ENCODE data around the gene C1GALT1.
"Not testable (repeated sequence)": the region's sequence is repeated elsewhere in the genome, so short reads cannot be mapped to it uniquely, and the experiment has no call there.

The C1GALT1 gene

GRCh38 chr7:7239346-7239745 lies 57.0 kb downstream of the C1GALT1 start:
- no peak for DNase-seq

GRCh38 chr7:7242899-7243298 lies 60.6 kb downstream of the C1GALT1 start:
- no peak for DNase-seq

- DNase-seq = not testable (repeated sequence)
Measured at GRCh38 chr7:7245233-7245632, 62.9 kb downstream of the C1GALT1 start.

GRCh38 chr7:7246223-7246622 lies 63.9 kb downstream of the C1GALT1 start:
- no peak for DNase-seq

- DNase-seq = no peak
Measured at GRCh38 chr7:7247658-7248057, 65.3 kb downstream of the C1GALT1 start.

- DNase-seq = no peak
Measured at GRCh38 chr7:7249814-7250213, 67.5 kb downstream of the C1GALT1 start.

- DNase-seq = no peak
Measured at GRCh38 chr7:7251742-7252141, 69.4 kb downstream of the C1GALT1 start.

GRCh38 chr7:7254319-7254718 lies 72.0 kb downstream of the C1GALT1 start:
- DNase-seq = no peak

- DNase-seq = no peak
Measured at GRCh38 chr7:7254908-7255307, 72.6 kb downstream of the C1GALT1 start.

GRCh38 chr7:7256731-7257274 lies 74.5 kb downstream of the C1GALT1 start:
- no peak for DNase-seq

- DNase-seq = no peak
Measured at GRCh38 chr7:7257899-7258692, 75.8 kb downstream of the C1GALT1 start.

- no peak for DNase-seq
Measured at GRCh38 chr7:7261863-7262262, 79.5 kb downstream of the C1GALT1 start.

- DNase-seq = no peak
Measured at GRCh38 chr7:7263297-7264230, 81.2 kb downstream of the C1GALT1 start.

GRCh38 chr7:7264306-7265040 lies 82.1 kb downstream of the C1GALT1 start:
- DNase-seq = no peak

- no peak for DNase-seq
Measured at GRCh38 chr7:7265081-7266075, 83.0 kb downstream of the C1GALT1 start.

GRCh38 chr7:7266257-7266881 lies 84.0 kb downstream of the C1GALT1 start:
- DNase-seq = no peak

GRCh38 chr7:7271094-7271874 lies 88.9 kb downstream of the C1GALT1 start:
- DNase-seq = no peak

GRCh38 chr7:7272294-7272693 lies 90.0 kb downstream of the C1GALT1 start:
- no peak for DNase-seq

- DNase-seq = peak; percentile 24
Measured at GRCh38 chr7:7274782-7275181, 92.4 kb downstream of the C1GALT1 start.

- no peak for DNase-seq
Measured at GRCh38 chr7:7276161-7276560, 93.8 kb downstream of the C1GALT1 start.

Data from HCEC 1CT (cell line).